GM23338 (cell line): ENCODE measurements around the gene CNBD2. TPM values are rescaled to one million over a fixed set of nuclear protein-coding genes. Genes with fewer than 3 reads are reported as not detected.

ENCODE experiments used
- ATAC-seq: fragments of 200-7000 bp; cut with Tn5 transposase; 3 replicates; pipeline ENCODE4 v1.9.1; 2020
- DNase-seq: peaks from one replicate; pipeline ENCODE4 v3.0.0-alpha.2; 2015; ENCODE audit warnings: low spot score
- H2AFZ ChIP-seq: fragments of 200-600 bp; sonication (generic); 2 replicates; pipeline ENCODE4 v1.8.0; 2016; ENCODE audit warnings: antibody characterized with exemption, mild to moderate bottlenecking, moderate library complexity
- H3F3A ChIP-seq: fragments of 200-600 bp; sonication (generic); replicated peaks from 2 replicates; pipeline ENCODE4 v1.8.0; 2017; ENCODE audit warnings: antibody characterized with exemption, mixed run types, low read depth
- H3K27ac ChIP-seq: fragments of 200-600 bp; sonication (generic); 2 replicates; pipeline ENCODE4 v1.6.1; 2016; ENCODE audit warnings: low read depth
- H3K27me3 ChIP-seq: fragments of 200-600 bp; sonication (generic); 2 replicates; pipeline ENCODE4 v1.8.0; 2016; ENCODE audit warnings: mild to moderate bottlenecking, mixed run types, moderate library complexity; ENCODE audit not compliant: insufficient read depth
- H3K36me3 ChIP-seq: fragments of 200-600 bp; sonication (generic); 2 replicates; pipeline ENCODE4 v1.8.0; 2016; ENCODE audit warnings: mild to moderate bottlenecking; ENCODE audit not compliant: insufficient read depth
- H3K4me1 ChIP-seq: fragments of 200-600 bp; sonication (generic); 2 replicates; pipeline ENCODE4 v1.8.0; 2016; ENCODE audit warnings: mild to moderate bottlenecking, moderate library complexity; ENCODE audit not compliant: insufficient read depth
- H3K4me2 ChIP-seq: fragments of 200-600 bp; sonication (generic); 2 replicates; pipeline ENCODE4 v1.7.1; 2017; ENCODE audit warnings: mixed run types
- H3K4me3 ChIP-seq: fragments of 200-600 bp; sonication (generic); 2 replicates; pipeline ENCODE4 v1.6.1; 2016; ENCODE audit warnings: mixed run types
- H3K79me2 ChIP-seq: fragments of 200-600 bp; sonication (generic); replicated peaks from 2 replicates; pipeline ENCODE4 v1.8.0; 2017; ENCODE audit warnings: mild to moderate bottlenecking; ENCODE audit not compliant: insufficient read depth
- H3K9me2 ChIP-seq: fragments of 200-600 bp; sonication (generic); 2 replicates; pipeline ENCODE4 v1.8.0; 2017; ENCODE audit not compliant: insufficient read depth
- H4K20me1 ChIP-seq: fragments of 200-600 bp; sonication (generic); replicated peaks from 2 replicates; pipeline ENCODE4 v1.8.0; 2017; ENCODE audit warnings: mild to moderate bottlenecking; ENCODE audit not compliant: insufficient read depth
- H3K27ac Mint-ChIP-seq: 2 replicates; pipeline ENCODE4 v1.8.0; 2020; ENCODE audit warnings: inconsistent platforms, mild to moderate bottlenecking, moderate library complexity, mixed read lengths
- H3K27me3 Mint-ChIP-seq: 3 replicates; pipeline ENCODE4 v1.8.0; 2022; ENCODE audit warnings: low read depth, mild to moderate bottlenecking, moderate library complexity, mixed read lengths, inconsistent platforms; ENCODE audit not compliant: insufficient read depth, poor library complexity
- H3K36me3 Mint-ChIP-seq: 3 replicates; pipeline ENCODE4 v1.8.0; 2021; ENCODE audit warnings: low read depth, mild to moderate bottlenecking, inconsistent platforms, moderate library complexity, mixed read lengths
- H3K4me1 Mint-ChIP-seq: 3 replicates; pipeline ENCODE4 v1.8.0; 2020; ENCODE audit warnings: mild to moderate bottlenecking, inconsistent platforms, mixed read lengths
- H3K4me3 Mint-ChIP-seq: 3 replicates; pipeline ENCODE4 v1.8.0; 2021; ENCODE audit warnings: moderate library complexity, mild to moderate bottlenecking, inconsistent platforms, mixed read lengths
- H3K9me3 Mint-ChIP-seq: 3 replicates; pipeline ENCODE4 v1.8.0; 2020; ENCODE audit warnings: moderate library complexity, mild to moderate bottlenecking, inconsistent platforms, mixed read lengths
- EZH2 ChIP-seq: fragments of 200-600 bp; sonication (generic); IDR thresholded peaks from one replicate; pipeline ENCODE4 v1.8.0; 2017; ENCODE audit warnings: antibody characterized with exemption, mild to moderate bottlenecking, low read depth; ENCODE audit not compliant: unreplicated experiment
- JUNB ChIP-seq: IDR thresholded peaks from one replicate; pipeline ENCODE4 v1.6.1; 2016; ENCODE audit warnings: antibody characterized with exemption; ENCODE audit not compliant: unreplicated experiment
- REST ChIP-seq: IDR thresholded peaks from one replicate; pipeline ENCODE4 v1.6.1; 2018; ENCODE audit warnings: antibody characterized with exemption; ENCODE audit not compliant: unreplicated experiment
- STAT1 ChIP-seq: IDR thresholded peaks from one replicate; pipeline ENCODE4 v1.6.1; 2016; ENCODE audit warnings: antibody characterized with exemption; ENCODE audit not compliant: unreplicated experiment
- ZNF114 ChIP-seq: fragments of 250-450 bp; sonication (Bioruptor Pico); IDR thresholded peaks from 2 replicates; pipeline ENCODE4 v1.5.0; 2020; ENCODE audit warnings: mild to moderate bottlenecking, moderate library complexity
- ZNF331 ChIP-seq: fragments of 250-450 bp; sonication (Bioruptor Pico); IDR thresholded peaks from 2 replicates; pipeline ENCODE4 v1.5.0; 2020; ENCODE audit warnings: low read depth, mild to moderate bottlenecking, moderate library complexity
- ZNF462 ChIP-seq: fragments of 250-450 bp; sonication (Bioruptor Pico); IDR thresholded peaks from 2 replicates; pipeline ENCODE4 v1.5.0; 2020; ENCODE audit warnings: mild to moderate bottlenecking, moderate library complexity
- polyA plus RNA-seq: library from polyadenylated mRNA; unstranded; fragments of >200 nt; fragmentation: Nextera tagmentation; extraction: Ambion mirVana; gene quantifications from 2 replicates; pipeline ENCODE4 v1.2.1, GENCODE V29; 2016
- total RNA-seq: library from RNA; depleted of rRNA; stranded (reverse); fragments of >200 nt; shearing (Covaris generic); gene quantifications from 2 replicates; pipeline ENCODE4 v1.2.3, GENCODE V29; 2014

CNBD2 gene
- total and polyA plus RNA-seq, 2 experiments from 2014 or later, result 2.7 TPM; not detected in 1

DNA sequence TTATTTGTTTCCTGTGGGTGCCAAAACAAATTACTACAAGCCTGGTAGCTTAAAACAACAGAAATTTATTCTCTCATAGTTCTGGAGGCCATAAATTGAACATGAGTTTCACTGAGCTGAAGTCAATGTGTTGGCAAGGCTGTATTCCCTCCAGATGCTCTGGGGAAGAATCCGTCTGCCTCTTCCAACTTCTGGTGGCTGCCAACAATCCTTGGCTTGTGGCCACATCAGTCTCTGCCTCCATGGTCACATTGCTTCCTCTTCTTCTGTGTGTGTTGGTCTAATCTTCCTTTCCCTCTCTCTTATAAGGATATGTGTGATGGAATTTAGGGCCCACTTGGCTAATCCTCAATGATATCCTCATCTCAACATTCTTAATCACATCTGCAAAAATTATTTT, 93.4 kb downstream of the CNBD2 start:
- 0 out of 2 replicates have a peak, but pooled peaks cover 6% of the 10 kb centered on the region for H3K4me1 ChIP-seq

More for the DNA sequence above, 93.4 kb downstream of the CNBD2 start:
- H4K20me1 ChIP-seq, result no peaks in the 10 kb centered on the region
- 0 out of 2 replicates have a peak, but pooled peaks cover 4% of the 10 kb centered on the region for H3F3A ChIP-seq
- DNase-seq, result no peak
- H3K4me2 ChIP-seq, result no peak overlapping the region
- H3K36me3 ChIP-seq, result no peaks in the 10 kb centered on the region
- H3K27ac ChIP-seq, result no peak overlapping the region
- no peaks in the 10 kb centered on the region for H3K9me2 ChIP-seq
- no peaks in the 10 kb centered on the region for H3K79me2 ChIP-seq
- peaks cover 28% of the 10 kb centered on the region for H3K27me3 ChIP-seq
- no peak overlapping the region for H3K4me3 ChIP-seq
- Mint-ChIP-seq H3K4me1 (no peaks in the 10 kb centered on the region), H3K36me3 (no peaks in the 10 kb centered on the region), H3K4me3 (no peak overlapping the region), H3K27ac (no peak overlapping the region), H3K27me3 (peaks cover 33% of the 10 kb centered on the region), H3K9me3 (0 out of 3 replicates have a peak, but pooled peaks cover 6% of the 10 kb centered on the region)
- TF ChIP-seq REST, result no peak
- no peak for TF ChIP-seq ZNF462 (CRISPR knock-in tag)
- TF ChIP-seq JUNB, result no peak
- no peak for TF ChIP-seq ZNF331 (CRISPR knock-in tag)
- TF ChIP-seq ZNF114 (CRISPR knock-in tag), result no peak
- no peak for TF ChIP-seq EZH2
- no peak for TF ChIP-seq STAT1
- H2AFZ ChIP-seq, result no peak overlapping the region
- no peak for ATAC-seq
